ENCODE results near the gene SMARCA1. TPM values are rescaled to one million over a fixed set of nuclear protein-coding genes. Genes with fewer than 3 reads are reported as not detected.
A peak's percentile ranks its signal among the peaks of the same experiment; 100 is the strongest.

The SMARCA1 gene
- total and polyA plus RNA-seq, 2 of the 13 experiments (the other 11 are each of a cell fraction or from before 2014, with no cell fraction given): 97.7 to 145 TPM

- TF ChIP-seq BCLAF1 (IDR thresholded peaks at IDR 0.05) (no peak), ZFP1 (CRISPR knock-in tag; IDR thresholded peaks at IDR 0.05) (no peak), ZNF446 (CRISPR knock-in tag; IDR thresholded peaks at IDR 0.05) (no peak), ZNF331 (CRISPR knock-in tag; IDR thresholded peaks at IDR 0.05) (no peak), ZEB1 (IDR thresholded peaks at IDR 0.05; ENCODE audit: insufficient replicate concordance, low read depth) (no peak), ZBTB44 (CRISPR knock-in tag; IDR thresholded peaks at IDR 0.05) (no peak), ZBTB34 (CRISPR knock-in tag; IDR thresholded peaks at IDR 0.05) (no peak), ZNF724P (CRISPR knock-in tag; IDR thresholded peaks at IDR 0.05; ENCODE audit: borderline replicate concordance) (no peak), ZNF746 (CRISPR knock-in tag; IDR thresholded peaks at IDR 0.05) (no peak), ZNF816 (CRISPR knock-in tag; IDR thresholded peaks at IDR 0.05; ENCODE audit: borderline replicate concordance) (no peak), ZNF577 (CRISPR knock-in tag; IDR thresholded peaks at IDR 0.05; ENCODE audit: borderline replicate concordance, low read depth) (no peak), RARA (CRISPR knock-in tag; IDR thresholded peaks at IDR 0.05) (peak; percentile 65), NFAT5 (CRISPR knock-in tag; IDR thresholded peaks at IDR 0.05) (no peak), ZBTB3 (CRISPR knock-in tag; IDR thresholded peaks at IDR 0.05; ENCODE audit: borderline replicate concordance, low read depth) (no peak), FOXO1 (CRISPR knock-in tag; IDR thresholded peaks at IDR 0.05) (no peak), EZH2 (conservative IDR thresholded peaks at IDR 0.05; ENCODE audit: low read depth, low read length) (no peak), ZNF253 (CRISPR knock-in tag; IDR thresholded peaks at IDR 0.05; ENCODE audit: borderline replicate concordance) (no peak), SMAD3 (CRISPR knock-in tag; IDR thresholded peaks at IDR 0.05) (no peak), FOXK2 (IDR thresholded peaks at IDR 0.05) (no peak), ZNF773 (CRISPR knock-in tag; IDR thresholded peaks at IDR 0.05; ENCODE audit: borderline replicate concordance) (no peak), HNRNPH1 (optimal IDR thresholded peaks at IDR 0.05; ENCODE audit: low read depth, low read length) (no peak)
Observed at GRCh38 chrX:129510331-129510730, 13.0 kb downstream of the SMARCA1 start (continued).
